GM12892 (cell line): Measurements from ENCODE around the gene ADM5.
A peak's percentile ranks its signal among the peaks of the same experiment; 100 is the strongest.

Experiments
- DNase-seq: peaks from one replicate; pipeline ENCODE4 v3.0.0; 2011; ENCODE audit not compliant: insufficient read length
- FAIRE-seq: peaks from 2 replicates; lab custom pipeline; 2011; peaks lifted over from hg19 to GRCh38; lab: Jason Lieb, UNC
- POLR2A ChIP-seq: IDR thresholded peaks from 2 replicates; pipeline ENCODE4 v1.6.1; 2011; ENCODE audit warnings: low read depth, low read length, control low read depth
- POLR2AphosphoS5 ChIP-seq: IDR thresholded peaks from 2 replicates; pipeline ENCODE4 v1.6.1; 2011; ENCODE audit warnings: low read depth, low read length, control low read depth
- TAF1 ChIP-seq: IDR thresholded peaks from 2 replicates; pipeline ENCODE4 v1.6.1; 2011; ENCODE audit warnings: low read depth, mild to moderate bottlenecking, control low read depth, low read length, borderline replicate concordance

Gene ADM5

DNA sequence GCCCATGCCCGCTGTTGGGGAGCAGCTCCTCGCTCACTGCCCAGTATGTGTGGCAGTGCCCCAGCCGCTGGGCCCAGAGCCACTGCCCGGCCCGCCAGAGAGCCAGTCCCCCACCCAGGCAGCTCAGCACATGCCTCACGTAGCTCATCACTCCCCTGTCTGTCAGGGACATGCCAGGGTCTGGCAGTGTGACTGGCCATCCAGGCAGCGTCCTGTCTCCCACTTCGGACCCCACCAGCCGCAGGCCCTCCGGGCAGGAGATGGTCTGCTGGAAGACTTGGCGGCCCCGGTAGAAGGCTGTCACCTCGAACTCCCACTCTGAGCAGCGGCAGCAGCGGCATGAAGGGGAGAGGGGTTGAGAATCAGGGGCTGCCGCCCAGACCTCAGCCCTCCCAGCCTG lies 27.4 kb upstream of the ADM5 start:
- DNase-seq (no peak), FAIRE-seq (no peak)

DNA sequence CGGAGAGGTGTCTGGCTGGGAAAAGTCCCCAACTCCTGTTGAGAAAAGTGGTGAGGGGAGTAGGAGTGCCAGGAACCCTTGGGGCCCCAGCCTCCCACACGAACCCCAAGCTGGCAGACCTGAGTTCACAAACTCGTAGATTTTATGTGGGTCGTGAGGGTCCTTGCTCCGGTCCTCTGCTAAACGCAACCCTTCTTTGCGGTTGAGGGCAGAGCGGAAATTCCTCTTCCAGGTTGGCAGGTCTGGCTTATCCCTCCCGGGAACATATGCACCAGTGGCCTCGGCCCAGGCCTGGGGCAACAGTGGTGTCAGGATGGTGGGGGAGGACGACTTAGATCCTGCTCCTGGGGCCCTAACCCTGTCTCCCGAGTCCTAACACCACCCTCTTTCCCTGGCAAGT lies 26.2 kb upstream of the ADM5 start:
- DNase-seq (no peak), FAIRE-seq (no peak)
- TF ChIP-seq TAF1 = no peak
- TF ChIP-seq POLR2AphosphoS5 = no peak
- no peak for TF ChIP-seq POLR2A

More for the DNA sequence above, 27.4 kb upstream of the ADM5 start:
- TF ChIP-seq TAF1 = no peak
- TF ChIP-seq POLR2A = no peak
- no peak for TF ChIP-seq POLR2AphosphoS5

DNA sequence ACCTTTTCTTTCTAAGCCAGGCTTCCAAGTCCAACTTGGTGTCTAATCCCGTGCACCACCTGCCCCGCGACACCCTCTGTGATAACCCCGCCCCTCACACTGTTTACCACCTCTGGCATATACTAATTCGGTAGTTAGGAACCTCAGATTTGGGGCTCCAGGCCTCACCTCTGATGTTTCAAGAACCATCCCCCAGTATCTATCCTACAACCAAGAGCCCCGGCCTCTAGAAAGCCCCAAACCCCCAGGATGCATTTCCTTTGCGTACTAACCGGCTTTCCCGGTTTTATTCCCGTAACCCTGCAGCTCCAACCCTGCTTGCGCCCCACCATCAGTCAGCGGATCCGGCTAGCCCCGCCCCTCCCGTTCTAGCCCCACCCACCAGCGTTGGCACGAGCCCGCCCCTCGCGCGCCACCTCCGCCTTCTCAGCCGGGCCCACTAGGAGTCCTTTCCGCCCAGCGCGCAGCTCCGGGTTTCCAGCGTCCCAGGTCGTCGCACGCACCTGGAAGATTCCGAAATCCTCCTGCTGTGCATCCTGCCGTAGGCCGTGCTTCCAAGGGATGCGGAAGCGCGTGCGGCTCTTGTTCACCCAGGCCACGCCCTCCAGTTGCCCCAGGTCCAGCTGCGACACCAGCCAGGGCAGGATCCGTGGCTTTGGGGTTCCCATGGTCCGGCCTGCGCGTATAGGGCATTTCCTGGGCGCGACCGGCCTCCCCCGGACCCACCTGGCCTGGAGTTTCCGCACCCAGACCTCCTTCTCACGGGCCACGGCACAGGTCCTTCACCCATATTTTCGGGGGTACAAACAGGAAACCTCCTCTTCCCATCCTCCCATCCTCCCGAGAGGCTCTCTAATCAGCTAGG lies 25.0 kb upstream of the ADM5 start:
- FAIRE-seq (peak; percentile 87), DNase-seq (peak; percentile 91)
- TF ChIP-seq TAF1 (no peak), POLR2A (peak; percentile 40; the same call in 1 of the 2 replicates), POLR2AphosphoS5 (peak; percentile 49; the same call in 1 of the 2 replicates)

DNA sequence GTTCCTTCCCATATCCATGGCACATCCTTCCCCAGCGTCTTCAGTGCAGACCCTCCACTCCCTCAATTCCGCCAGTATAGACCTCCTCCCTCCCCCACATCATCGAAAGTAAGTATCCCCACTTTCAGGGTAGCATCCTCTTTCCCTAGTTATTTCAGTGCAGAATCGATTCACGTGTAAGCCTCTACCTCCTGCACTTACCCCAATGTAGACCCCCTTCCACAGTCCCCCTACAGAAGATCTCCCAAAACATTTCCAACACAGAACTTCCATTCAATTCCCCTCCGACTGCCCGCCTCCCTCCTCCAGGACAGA lies 24.4 kb upstream of the ADM5 start:
- DNase-seq (no peak), FAIRE-seq (no peak)
- TF ChIP-seq POLR2AphosphoS5 (no peak), POLR2A (no peak), TAF1 (no peak)

DNA sequence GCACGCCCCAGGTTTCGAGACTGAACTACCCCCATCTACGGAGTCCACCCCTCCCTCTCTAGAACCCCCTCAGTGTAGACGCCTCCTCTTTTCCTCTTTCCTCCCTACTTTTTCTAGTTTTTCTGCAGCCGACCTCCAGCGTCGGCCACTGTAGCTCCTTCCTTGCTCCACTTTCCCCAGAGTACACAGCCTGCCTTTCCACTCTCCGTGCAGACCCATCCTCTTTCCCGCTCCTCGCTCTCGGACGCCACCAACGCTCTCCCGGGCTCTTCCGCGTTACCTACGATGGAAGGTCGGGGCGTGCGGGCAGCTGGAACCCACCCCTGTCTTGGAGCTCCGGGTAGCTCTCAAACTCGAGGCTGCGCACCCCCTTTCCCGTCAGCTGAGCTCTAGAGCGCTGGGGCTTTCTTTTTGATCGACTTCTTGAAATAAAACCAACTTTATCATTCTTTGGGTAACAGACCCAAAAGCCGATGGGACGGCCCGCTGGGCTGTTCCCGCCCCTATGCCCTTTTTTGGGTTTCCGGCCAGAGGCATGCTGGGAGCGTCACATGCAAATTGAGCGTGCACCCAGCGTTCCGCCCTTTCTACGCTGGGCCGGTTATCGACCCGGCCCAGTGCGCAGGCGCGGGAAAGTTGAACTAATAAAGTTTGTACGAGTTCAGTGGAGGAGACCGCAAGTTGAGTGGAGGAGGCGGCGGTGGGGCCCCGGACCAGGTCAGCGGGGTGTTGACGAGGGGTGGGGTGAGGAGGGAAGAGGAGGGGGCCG lies 23.9 kb upstream of the ADM5 start, which contains the start of the genes BCL2L12 and IRF3:
Gene BCL2L12 (plus strand): TSS at position 583 of the 769 bp plus-strand sequence. CDS start 760 bp downstream, outside the sequence.
Gene IRF3 (minus strand): TSS at position 507 of the 769 bp plus-strand sequence. CDS start 1,019 bp downstream, outside the sequence.
- peak; percentile 98 for DNase-seq
- FAIRE-seq = peak; percentile 98
- TF ChIP-seq POLR2AphosphoS5 = no peak
- peak; percentile 66 for TF ChIP-seq POLR2A
- no peak for TF ChIP-seq TAF1

DNA sequence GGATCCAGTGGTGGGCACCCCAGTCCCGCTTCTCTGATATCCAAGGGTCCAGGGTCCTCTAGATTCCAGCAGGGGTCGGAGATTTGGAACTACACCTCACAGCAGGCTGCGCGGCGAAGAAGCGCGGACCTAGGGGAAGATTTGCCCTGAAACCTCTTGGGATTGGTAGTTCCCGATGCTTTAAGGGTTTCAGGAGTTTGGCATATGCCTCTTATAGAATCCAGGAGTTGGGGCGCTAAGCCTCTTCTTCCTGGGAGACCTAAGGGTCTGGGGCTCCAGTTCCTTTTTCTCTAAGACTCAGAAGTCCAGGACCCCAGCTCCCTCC lies 23.3 kb upstream of the ADM5 start:
- FAIRE-seq (no peak), DNase-seq (no peak)
- TF ChIP-seq TAF1 (no peak), POLR2A (no peak)

DNA sequence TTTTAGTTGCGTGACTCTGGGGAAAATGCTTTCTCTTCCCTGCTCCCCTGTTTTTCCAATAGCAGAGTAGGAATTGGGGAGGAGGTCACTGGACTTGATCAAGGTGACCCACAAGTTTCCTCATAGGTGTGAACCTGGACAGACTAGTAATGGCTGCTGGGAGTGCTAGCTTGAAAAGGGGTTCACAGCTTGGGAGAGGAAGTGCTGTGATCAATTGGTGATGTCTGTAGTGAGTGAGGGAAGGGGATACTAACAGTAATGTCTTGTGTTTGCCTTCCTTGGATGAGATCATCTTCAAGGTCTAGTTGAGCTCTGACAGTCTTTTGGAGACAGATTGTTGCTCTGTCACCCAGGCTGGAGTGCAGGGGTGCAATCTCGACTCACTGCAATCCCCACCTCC lies 21.9 kb upstream of the ADM5 start:
- FAIRE-seq = no peak
- TF ChIP-seq TAF1 (no peak), POLR2AphosphoS5 (no peak), POLR2A (no peak)

DNA sequence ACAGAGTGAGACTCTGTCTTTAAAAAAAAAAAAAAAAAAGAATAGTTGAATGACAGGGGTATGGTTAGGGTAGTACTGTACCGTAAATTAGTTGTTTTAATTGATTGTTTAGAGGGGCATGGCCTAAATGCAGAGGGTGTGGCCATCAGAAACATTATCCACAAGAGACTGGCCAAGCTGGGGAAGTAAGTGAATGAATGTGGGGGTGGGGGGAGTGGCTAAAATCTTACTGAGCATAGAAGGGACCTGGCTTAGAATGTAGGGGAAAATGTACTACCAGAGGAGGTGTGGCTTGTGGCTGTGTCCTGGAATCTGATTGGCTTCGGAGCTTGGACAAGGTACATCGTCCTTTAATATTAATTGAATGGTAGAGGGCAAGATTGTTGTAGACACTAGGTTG lies 19.9 kb upstream of the ADM5 start:
- no peak for FAIRE-seq
- no peak for DNase-seq
- no peak for TF ChIP-seq POLR2AphosphoS5
- no peak for TF ChIP-seq TAF1
- no peak for TF ChIP-seq POLR2A

More for the DNA sequence above, 21.9 kb upstream of the ADM5 start:
- DNase-seq = no peak

DNA sequence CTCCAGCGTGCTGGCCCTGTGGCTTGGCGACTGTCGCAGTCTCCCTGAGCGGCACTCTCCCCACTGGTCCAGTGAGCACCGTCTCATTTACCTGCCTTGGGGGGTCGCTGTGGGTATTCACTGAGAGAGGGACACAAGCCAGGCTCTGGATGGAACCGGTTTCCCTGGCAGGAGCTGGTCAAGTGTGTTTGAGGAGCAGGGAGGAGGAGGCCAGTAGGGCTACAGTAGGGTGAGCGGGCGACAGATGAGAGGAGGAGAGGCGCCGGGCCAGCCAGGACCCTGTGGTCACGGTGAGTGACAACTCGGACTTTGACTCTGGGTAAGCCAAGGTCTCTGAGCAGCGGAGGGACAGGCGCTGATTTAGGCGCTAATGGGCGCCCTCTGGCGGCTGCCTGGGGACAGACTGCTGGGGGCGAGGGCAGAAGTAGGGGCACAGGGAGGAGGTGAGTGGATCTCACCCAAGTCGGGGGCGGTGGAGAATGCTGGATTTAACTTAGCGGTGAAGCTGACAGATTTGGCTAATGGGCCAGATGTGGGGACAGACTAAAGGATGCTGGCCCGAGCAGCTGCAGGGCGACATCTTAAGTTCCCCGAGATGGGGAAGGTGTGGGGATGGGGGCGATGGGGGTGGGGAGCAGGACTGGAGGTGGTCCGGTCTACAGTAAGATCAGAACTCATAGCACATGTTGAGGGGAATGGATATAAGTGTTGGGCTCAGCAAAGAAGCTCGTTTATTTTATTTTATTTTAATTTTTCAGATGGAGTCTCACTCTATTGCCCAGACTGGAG lies 17.1 kb upstream of the ADM5 start:
- DNase-seq = peak; percentile 94
- FAIRE-seq = peak; percentile 97
- TF ChIP-seq POLR2AphosphoS5 (no peak), POLR2A (no peak), TAF1 (no peak)

DNA sequence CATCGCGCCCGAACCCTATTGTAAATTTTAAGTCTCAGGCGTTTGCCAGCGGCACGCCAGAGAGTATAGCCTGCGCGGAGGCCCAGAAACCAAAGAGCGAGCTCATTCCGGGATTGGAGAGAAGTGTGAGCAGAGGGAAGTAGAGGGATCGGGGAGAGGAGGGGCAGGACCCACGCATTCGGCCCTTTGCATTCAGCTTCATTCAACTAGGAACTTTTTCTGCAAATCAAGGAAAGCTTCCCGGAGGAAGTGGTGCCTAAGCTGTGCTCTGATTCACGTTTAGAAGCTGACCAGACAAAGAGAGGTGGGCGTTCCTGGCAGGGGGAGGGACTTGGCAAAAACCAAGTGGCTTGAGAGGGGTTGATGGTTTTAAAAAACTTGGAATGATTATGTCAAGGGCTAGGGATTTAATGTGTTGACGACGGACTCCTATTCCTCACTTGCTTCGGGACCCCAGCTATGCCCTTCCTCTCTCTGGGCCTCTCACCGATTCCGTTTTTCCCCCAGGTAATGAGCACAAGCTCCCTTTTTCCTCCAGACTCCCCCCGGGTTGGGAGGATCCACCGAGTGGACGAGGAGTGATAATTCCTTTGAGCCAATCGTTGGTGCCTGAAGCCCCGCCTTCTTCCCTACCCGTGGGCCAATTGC lies 13.1 kb upstream of the ADM5 start:
- no peak for FAIRE-seq
- TF ChIP-seq POLR2A = peak; percentile 98
- peak; percentile 97 for TF ChIP-seq POLR2AphosphoS5
- peak; percentile 89 for TF ChIP-seq TAF1
- peak; percentile 92 for DNase-seq
